HG03103 (cell line): ENCODE data around the gene LACTB.

ENCODE experiments used
- ATAC-seq: cut with Tn5 transposase; IDR thresholded peaks from one replicate; pipeline ENCODE4 v1.9.1; 2021; ENCODE audit warnings: low read depth; ENCODE audit not compliant: unreplicated experiment

LACTB gene

GRCh38 chr15:63122002-63122875 lies 578 bp downstream of the LACTB start:
- ATAC-seq: peak; percentile 71

- ATAC-seq: no peak
Measured at GRCh38 chr15:63124506-63124905, 2.8 kb downstream of the LACTB start.

GRCh38 chr15:63126726-63127125 lies 5.1 kb downstream of the LACTB start:
- no peak for ATAC-seq

- no peak for ATAC-seq
Measured at GRCh38 chr15:63133786-63134185, 12.1 kb downstream of the LACTB start.

- no peak for ATAC-seq
Measured at GRCh38 chr15:63134245-63134985, 12.8 kb downstream of the LACTB start.

- no peak for ATAC-seq
Measured at GRCh38 chr15:63135281-63135680, 13.6 kb downstream of the LACTB start.

- ATAC-seq: no peak
Measured at GRCh38 chr15:63135804-63136203, 14.1 kb downstream of the LACTB start.

GRCh38 chr15:63136742-63137141 lies 15.1 kb downstream of the LACTB start:
- ATAC-seq: no peak

- no peak for ATAC-seq
Measured at GRCh38 chr15:63140936-63141335, 19.3 kb downstream of the LACTB start.

GRCh38 chr15:63145426-63145825 lies 23.8 kb downstream of the LACTB start:
- ATAC-seq: no peak

- no peak for ATAC-seq
Measured at GRCh38 chr15:63146684-63147083, 25.0 kb downstream of the LACTB start.

GRCh38 chr15:63151665-63152064 lies 30.0 kb downstream of the LACTB start:
- ATAC-seq: no peak

- ATAC-seq: no peak
Measured at GRCh38 chr15:63155486-63155885, 33.8 kb downstream of the LACTB start.

GRCh38 chr15:63156086-63156710 lies 34.5 kb downstream of the LACTB start:
- ATAC-seq: no peak

GRCh38 chr15:63156755-63157117 lies 35.1 kb downstream of the LACTB start:
- no peak for ATAC-seq

GRCh38 chr15:63157118-63157843 lies 35.6 kb downstream of the LACTB start, which contains the start of gene RPS27L:
Gene RPS27L, minus strand, starts transcription at chr15:63157477. Its CDS starts 72 bp downstream, at chr15:63157405.
- ATAC-seq: peak; percentile 86

- no peak for ATAC-seq
Measured at GRCh38 chr15:63157891-63158431, 36.3 kb downstream of the LACTB start.

- ATAC-seq: no peak
Measured at GRCh38 chr15:63160638-63161037, 39.0 kb downstream of the LACTB start.

GRCh38 chr15:63163217-63163616 lies 41.6 kb downstream of the LACTB start:
- no peak for ATAC-seq

GRCh38 chr15:63165166-63165859 lies 43.7 kb downstream of the LACTB start:
- no peak for ATAC-seq
